Ishikawa (cell line): ENCODE measurements around the gene MAPK7.
A peak's percentile ranks its signal among the peaks of the same experiment; 100 is the strongest.

Experiments
- CEBPB ChIP-seq: IDR thresholded peaks from 2 replicates; pipeline ENCODE4 v1.6.1; 2012
- CREB1 ChIP-seq: IDR thresholded peaks from 2 replicates; pipeline ENCODE4 v1.6.1; 2012; ENCODE audit warnings: low read depth
- EGR1 ChIP-seq: IDR thresholded peaks from 2 replicates; pipeline ENCODE4 v1.6.1; 2012
- EP300 ChIP-seq: IDR thresholded peaks from 2 replicates; pipeline ENCODE4 v1.6.1; 2012; ENCODE audit warnings: borderline replicate concordance
- FOXM1 ChIP-seq: IDR thresholded peaks from 2 replicates; pipeline ENCODE4 v1.6.1; 2012; ENCODE audit warnings: low read depth, borderline replicate concordance
- MAX ChIP-seq: IDR thresholded peaks from 2 replicates; pipeline ENCODE4 v1.6.1; 2012
- NFIC ChIP-seq: IDR thresholded peaks from 2 replicates; pipeline ENCODE4 v1.6.1; 2012
- RAD21 ChIP-seq: IDR thresholded peaks from 2 replicates; pipeline ENCODE4 v1.6.1; 2012; ENCODE audit warnings: low read depth
- TAF1 ChIP-seq: IDR thresholded peaks from 2 replicates; pipeline ENCODE4 v1.6.1; 2012; ENCODE audit warnings: low read depth, mild to moderate bottlenecking
- TCF12 ChIP-seq: IDR thresholded peaks from 2 replicates; pipeline ENCODE4 v1.6.1; 2012; ENCODE audit warnings: low read depth
- TEAD4 ChIP-seq: IDR thresholded peaks from 2 replicates; pipeline ENCODE4 v1.6.1; 2012
- YY1 ChIP-seq: IDR thresholded peaks from 2 replicates; pipeline ENCODE4 v1.6.1; 2012; ENCODE audit warnings: low read depth
- ZBTB7A ChIP-seq: IDR thresholded peaks from 2 replicates; pipeline ENCODE4 v1.6.1; 2012; ENCODE audit warnings: low read depth
- TF ChIP-seq, protein P1 (sequence below): IDR thresholded peaks from 2 replicates; pipeline ENCODE4 v1.6.1; 2012; ENCODE audit warnings: low read depth, mild to moderate bottlenecking
- TF ChIP-seq, protein P2 (sequence below): IDR thresholded peaks from 2 replicates; pipeline ENCODE4 v1.6.1; 2012

MAPK7 gene

DNA sequence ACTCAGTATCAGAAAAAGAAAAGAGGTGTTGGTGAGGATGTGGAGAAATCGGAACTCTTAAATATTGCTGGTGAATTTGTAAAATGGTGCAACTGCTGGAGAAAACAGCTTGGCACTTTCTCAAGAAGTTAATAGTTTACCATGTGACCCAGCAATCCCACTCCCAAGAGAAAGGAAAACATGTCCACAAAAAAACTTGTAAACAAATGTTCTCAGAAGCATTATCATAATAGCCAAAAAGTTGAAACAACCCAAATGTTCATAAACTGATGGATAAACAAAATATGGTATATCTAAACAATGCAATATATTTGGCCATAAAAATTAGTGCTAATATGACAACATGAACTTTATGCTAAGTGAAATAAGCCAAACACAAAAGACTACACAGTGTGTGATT lies 2.6 kb upstream of the MAPK7 start:
- TF ChIP-seq MAX (no peak), TAF1 (no peak), TCF12 (no peak), YY1 (no peak), NFIC (no peak), EP300 (no peak), ZBTB7A (no peak), CEBPB (no peak), FOXM1 (no peak), EGR1 (no peak), CREB1 (no peak), RAD21 (no peak)
- TF ChIP-seq, protein P1, sequence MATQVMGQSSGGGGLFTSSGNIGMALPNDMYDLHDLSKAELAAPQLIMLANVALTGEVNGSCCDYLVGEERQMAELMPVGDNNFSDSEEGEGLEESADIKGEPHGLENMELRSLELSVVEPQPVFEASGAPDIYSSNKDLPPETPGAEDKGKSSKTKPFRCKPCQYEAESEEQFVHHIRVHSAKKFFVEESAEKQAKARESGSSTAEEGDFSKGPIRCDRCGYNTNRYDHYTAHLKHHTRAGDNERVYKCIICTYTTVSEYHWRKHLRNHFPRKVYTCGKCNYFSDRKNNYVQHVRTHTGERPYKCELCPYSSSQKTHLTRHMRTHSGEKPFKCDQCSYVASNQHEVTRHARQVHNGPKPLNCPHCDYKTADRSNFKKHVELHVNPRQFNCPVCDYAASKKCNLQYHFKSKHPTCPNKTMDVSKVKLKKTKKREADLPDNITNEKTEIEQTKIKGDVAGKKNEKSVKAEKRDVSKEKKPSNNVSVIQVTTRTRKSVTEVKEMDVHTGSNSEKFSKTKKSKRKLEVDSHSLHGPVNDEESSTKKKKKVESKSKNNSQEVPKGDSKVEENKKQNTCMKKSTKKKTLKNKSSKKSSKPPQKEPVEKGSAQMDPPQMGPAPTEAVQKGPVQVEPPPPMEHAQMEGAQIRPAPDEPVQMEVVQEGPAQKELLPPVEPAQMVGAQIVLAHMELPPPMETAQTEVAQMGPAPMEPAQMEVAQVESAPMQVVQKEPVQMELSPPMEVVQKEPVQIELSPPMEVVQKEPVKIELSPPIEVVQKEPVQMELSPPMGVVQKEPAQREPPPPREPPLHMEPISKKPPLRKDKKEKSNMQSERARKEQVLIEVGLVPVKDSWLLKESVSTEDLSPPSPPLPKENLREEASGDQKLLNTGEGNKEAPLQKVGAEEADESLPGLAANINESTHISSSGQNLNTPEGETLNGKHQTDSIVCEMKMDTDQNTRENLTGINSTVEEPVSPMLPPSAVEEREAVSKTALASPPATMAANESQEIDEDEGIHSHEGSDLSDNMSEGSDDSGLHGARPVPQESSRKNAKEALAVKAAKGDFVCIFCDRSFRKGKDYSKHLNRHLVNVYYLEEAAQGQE, result no peak
- TF ChIP-seq, protein P2, sequence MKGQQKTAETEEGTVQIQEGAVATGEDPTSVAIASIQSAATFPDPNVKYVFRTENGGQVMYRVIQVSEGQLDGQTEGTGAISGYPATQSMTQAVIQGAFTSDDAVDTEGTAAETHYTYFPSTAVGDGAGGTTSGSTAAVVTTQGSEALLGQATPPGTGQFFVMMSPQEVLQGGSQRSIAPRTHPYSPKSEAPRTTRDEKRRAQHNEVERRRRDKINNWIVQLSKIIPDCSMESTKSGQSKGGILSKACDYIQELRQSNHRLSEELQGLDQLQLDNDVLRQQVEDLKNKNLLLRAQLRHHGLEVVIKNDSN, result no peak

DNA sequence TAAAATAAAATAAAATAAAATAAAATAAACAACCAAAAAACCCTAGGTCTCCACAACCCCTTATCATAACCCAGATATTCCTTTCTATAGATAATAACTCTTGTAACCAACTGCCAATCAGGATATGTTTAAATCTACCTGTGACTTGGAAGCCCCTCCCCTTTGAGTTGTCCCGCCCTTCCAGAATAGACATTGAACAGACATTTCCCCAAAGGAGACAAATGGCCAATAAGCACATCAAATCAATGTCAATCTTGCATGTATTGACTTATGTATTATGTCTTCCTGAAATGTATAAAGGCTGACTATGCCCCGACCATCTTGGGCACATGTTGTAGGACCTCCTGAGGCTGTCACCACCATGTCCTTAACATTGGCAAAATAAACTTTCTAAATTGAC lies 1.5 kb upstream of the MAPK7 start:
- TF ChIP-seq TAF1, result no peak
- no peak for TF ChIP-seq EP300
- no peak for TF ChIP-seq EGR1
- TF ChIP-seq RAD21, result no peak
- TF ChIP-seq YY1, result no peak
- 0 out of 2 replicates have a peak, but pooled peaks have one; percentile 22 for TF ChIP-seq MAX
- TF ChIP-seq, protein P2, result no peak

DNA sequence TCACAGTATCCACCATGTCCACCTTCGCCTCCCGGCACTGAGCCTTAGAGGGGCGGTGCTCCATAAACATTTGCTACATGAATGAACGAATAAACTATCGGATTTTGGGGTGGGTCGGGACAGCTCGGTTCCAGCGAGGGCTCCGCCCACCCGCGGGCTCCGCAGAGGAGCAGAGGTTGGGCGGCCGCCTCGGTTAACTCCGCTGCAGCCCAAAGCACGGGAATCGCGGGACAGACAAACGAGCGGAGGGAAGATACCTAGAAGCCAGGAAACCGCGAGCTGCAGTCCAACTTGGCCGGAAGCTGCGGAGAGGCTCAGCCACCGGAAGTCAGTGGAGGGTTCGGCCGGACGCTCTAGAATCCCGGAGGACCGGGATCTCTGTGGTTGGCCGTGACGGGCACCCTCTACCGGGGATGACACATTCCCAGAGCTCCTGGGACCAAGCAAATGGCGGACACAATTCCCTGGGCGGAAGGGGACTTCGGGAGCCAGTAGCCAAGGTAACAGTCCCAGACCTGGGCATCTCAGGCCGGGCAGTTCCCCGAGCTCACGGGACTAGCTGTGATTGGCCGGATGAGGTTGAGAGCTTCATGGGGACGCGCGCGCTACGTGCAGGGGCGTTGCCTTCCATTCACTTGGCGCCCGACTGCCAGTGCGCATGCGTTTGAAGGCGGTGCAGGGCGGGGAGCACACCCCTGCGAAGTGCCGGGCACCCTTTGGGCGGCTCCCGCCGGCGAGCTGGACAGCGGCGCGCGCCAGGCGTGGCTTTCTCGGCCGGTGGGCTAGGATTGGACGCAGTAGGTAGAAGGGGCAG lies 489 bp upstream of the MAPK7 start:
- peak; percentile 85 for TF ChIP-seq YY1
- TF ChIP-seq CEBPB, result no peak
- peak; percentile 5; the same call in 1 of the 2 replicates for TF ChIP-seq MAX
- TF ChIP-seq, protein P1, result peak; percentile 74
- TF ChIP-seq TEAD4, result peak; percentile 30; the same call in 1 of the 2 replicates
- no peak for TF ChIP-seq ZBTB7A
- peak; percentile 39; the same call in 1 of the 2 replicates for TF ChIP-seq EP300
- TF ChIP-seq EGR1, result 0 out of 2 replicates have a peak, but pooled peaks have one; percentile 23
- TF ChIP-seq NFIC, result no peak
- TF ChIP-seq FOXM1, result 0 out of 2 replicates have a peak, but pooled peaks have one; percentile 50
- peak; percentile 86 for TF ChIP-seq TAF1
- TF ChIP-seq TCF12, result peak; percentile 44; the same call in 1 of the 2 replicates

DNA sequence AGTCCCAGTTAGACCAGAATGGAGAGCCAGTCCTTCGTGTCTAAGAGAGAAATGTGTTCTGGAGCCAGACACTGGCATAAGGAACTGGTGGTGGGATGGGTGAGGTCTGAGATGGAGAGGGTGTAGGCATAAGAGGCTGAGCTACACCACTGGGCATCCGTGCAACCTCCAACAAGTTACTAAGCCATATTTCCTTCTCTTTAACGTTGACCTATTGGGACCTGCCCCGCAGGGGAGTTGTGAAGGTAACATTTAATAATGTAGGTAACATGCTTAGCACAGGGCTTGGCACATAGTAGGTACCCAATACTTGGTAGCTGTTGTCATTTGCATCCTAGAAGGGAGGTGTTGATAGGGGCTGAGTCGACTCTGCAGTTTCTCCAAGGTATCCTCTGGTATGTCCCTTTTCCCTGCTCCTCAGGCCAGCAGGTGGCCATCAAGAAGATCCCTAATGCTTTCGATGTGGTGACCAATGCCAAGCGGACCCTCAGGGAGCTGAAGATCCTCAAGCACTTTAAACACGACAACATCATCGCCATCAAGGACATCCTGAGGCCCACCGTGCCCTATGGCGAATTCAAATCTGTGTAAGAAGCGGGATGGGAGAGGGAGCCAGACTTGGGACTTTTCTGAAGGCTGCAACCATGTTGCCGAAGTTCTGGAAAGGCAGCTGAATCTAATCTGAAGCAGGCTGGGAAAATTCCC lies 1.2 kb downstream of the MAPK7 start:
- no peak for TF ChIP-seq MAX
- TF ChIP-seq ZBTB7A, result no peak
